Peyer's patch (tissue), 4 donors: Measurements from ENCODE around the gene HTRA3.

Experiments used
- CTCF ChIP-seq, 6 experiments: fragments of 450-650 bp in 4 of 6; fragments of 200-600 bp in 2 of 6; sonication (generic) in 1 of 6; IDR thresholded peaks; one replicate each; pipeline ENCODE4 v1.5.1; 2017 to 2019; ENCODE audit warnings: antibody characterized with exemption in 6 of 6, mild to moderate bottlenecking in 3 of 6, moderate library complexity in 1 of 6
- POLR2A ChIP-seq, 2 donors: fragments of 450-650 bp; IDR thresholded peaks; one replicate each; pipeline ENCODE4 v1.5.1; 2017; ENCODE audit warnings: antibody characterized with exemption in 2 of 2, mild to moderate bottlenecking in 2 of 2, moderate library complexity in 2 of 2

- no peak for TF ChIP-seq POLR2A (IDR thresholded peaks at IDR 0.05)
- no peak for TF ChIP-seq CTCF (IDR thresholded peaks at IDR 0.05)
Measured at GRCh38 chr4:8318509-8318908, 49.0 kb downstream of the HTRA3 start.
